GM12873 (cell line): ENCODE results near the gene SPRED2.

Experiments
- TF ChIP-seq, protein P1 (sequence below): IDR thresholded peaks from 2 replicates; pipeline ENCODE4 v1.5.1; 2012; ENCODE audit warnings: low read depth, mild to moderate bottlenecking, moderate library complexity, low read length, control low read depth; ENCODE audit not compliant: insufficient read depth; ENCODE audit errors: missing control alignments

SPRED2 gene

GRCh38 chr2:65311049-65311448 lies 121.3 kb downstream of the SPRED2 start:
- TF ChIP-seq, protein P1, sequence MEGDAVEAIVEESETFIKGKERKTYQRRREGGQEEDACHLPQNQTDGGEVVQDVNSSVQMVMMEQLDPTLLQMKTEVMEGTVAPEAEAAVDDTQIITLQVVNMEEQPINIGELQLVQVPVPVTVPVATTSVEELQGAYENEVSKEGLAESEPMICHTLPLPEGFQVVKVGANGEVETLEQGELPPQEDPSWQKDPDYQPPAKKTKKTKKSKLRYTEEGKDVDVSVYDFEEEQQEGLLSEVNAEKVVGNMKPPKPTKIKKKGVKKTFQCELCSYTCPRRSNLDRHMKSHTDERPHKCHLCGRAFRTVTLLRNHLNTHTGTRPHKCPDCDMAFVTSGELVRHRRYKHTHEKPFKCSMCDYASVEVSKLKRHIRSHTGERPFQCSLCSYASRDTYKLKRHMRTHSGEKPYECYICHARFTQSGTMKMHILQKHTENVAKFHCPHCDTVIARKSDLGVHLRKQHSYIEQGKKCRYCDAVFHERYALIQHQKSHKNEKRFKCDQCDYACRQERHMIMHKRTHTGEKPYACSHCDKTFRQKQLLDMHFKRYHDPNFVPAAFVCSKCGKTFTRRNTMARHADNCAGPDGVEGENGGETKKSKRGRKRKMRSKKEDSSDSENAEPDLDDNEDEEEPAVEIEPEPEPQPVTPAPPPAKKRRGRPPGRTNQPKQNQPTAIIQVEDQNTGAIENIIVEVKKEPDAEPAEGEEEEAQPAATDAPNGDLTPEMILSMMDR = no peak

GRCh38 chr2:65309699-65310098 lies 122.7 kb downstream of the SPRED2 start:
- TF ChIP-seq, protein P1 = no peak

- TF ChIP-seq, protein P1 = no peak
Measured at GRCh38 chr2:65305934-65306333, 126.5 kb downstream of the SPRED2 start.

- TF ChIP-seq, protein P1 = no peak
Measured at GRCh38 chr2:65300761-65301711, 131.4 kb downstream of the SPRED2 start.

GRCh38 chr2:65300134-65300760 lies 132.2 kb downstream of the SPRED2 start:
- TF ChIP-seq, protein P1 = no peak

GRCh38 chr2:65299246-65299645 lies 133.2 kb downstream of the SPRED2 start:
- TF ChIP-seq, protein P1 = no peak

- TF ChIP-seq, protein P1 = no peak
Measured at GRCh38 chr2:65298089-65298488, 134.3 kb downstream of the SPRED2 start.
